Adrenal gland (tissue), 5 donors: ENCODE results near the gene MYH6.

Experiments
- CTCF ChIP-seq, 6 experiments: fragments of 450-650 bp in 4 of 6; fragments of 200-600 bp in 2 of 6; sonication (generic) in 1 of 6; IDR thresholded peaks; 1 replicate in 5 of 6; 2 replicates in 1 of 6; pipeline versions ENCODE4 v1.5.1 to v1.8.0; 2016 to 2021; ENCODE audit warnings: antibody characterized with exemption in 6 of 6, mild to moderate bottlenecking in 2 of 6, moderate library complexity in 1 of 6
- POLR2A ChIP-seq, 2 donors: fragments of 450-650 bp; IDR thresholded peaks; one replicate each; pipeline ENCODE4 v1.6.1; 2017; ENCODE audit warnings: antibody characterized with exemption in 2 of 2, mild to moderate bottlenecking in 2 of 2, moderate library complexity in 1 of 2
- donor health status: DM: no; HTN: no; CAD: no.

GRCh38 chr14:23355871-23356435 is 52.1 kb downstream of the MYH6 start:
- TF ChIP-seq CTCF (IDR thresholded peaks at IDR 0.05), result no peak
- TF ChIP-seq POLR2A (IDR thresholded peaks at IDR 0.05), result no peak
